HG03159 (cell line): ENCODE data around the gene EFHD1.

Experiments used
- ATAC-seq: cut with Tn5 transposase; IDR thresholded peaks from one replicate; pipeline ENCODE4 v1.9.1; 2021; ENCODE audit warnings: mild to moderate bottlenecking, moderate library complexity; ENCODE audit not compliant: unreplicated experiment

Gene EFHD1

GRCh38 chr2:232633413-232634205 lies at the start of gene EFHD1:
Gene EFHD1 (plus strand): TSS chr2:232633604. CDS start chr2:232633705, 101 bp downstream.
- ATAC-seq, result no peak

- no peak for ATAC-seq
Measured at GRCh38 chr2:232584238-232584637, 49.2 kb upstream of the EFHD1 start.

GRCh38 chr2:232586943-232587505 lies 46.4 kb upstream of the EFHD1 start:
- no peak for ATAC-seq

- no peak for ATAC-seq
Measured at GRCh38 chr2:232587512-232587911, 45.9 kb upstream of the EFHD1 start.

GRCh38 chr2:232588031-232588430 lies 45.4 kb upstream of the EFHD1 start:
- no peak for ATAC-seq

- ATAC-seq, result no peak
Measured at GRCh38 chr2:232588680-232589585, 44.5 kb upstream of the EFHD1 start.

GRCh38 chr2:232592772-232593395 lies 40.5 kb upstream of the EFHD1 start:
- no peak for ATAC-seq

GRCh38 chr2:232593982-232594381 lies 39.4 kb upstream of the EFHD1 start:
- no peak for ATAC-seq

GRCh38 chr2:232597362-232598079 lies 35.9 kb upstream of the EFHD1 start:
- no peak for ATAC-seq

- ATAC-seq, result no peak
Measured at GRCh38 chr2:232598293-232598692, 35.1 kb upstream of the EFHD1 start.

- ATAC-seq, result no peak
Measured at GRCh38 chr2:232600053-232600773, 33.2 kb upstream of the EFHD1 start.

GRCh38 chr2:232603283-232603682 lies 30.1 kb upstream of the EFHD1 start:
- no peak for ATAC-seq

GRCh38 chr2:232604535-232604934 lies 28.9 kb upstream of the EFHD1 start:
- ATAC-seq, result no peak

- no peak for ATAC-seq
Measured at GRCh38 chr2:232607011-232607410, 26.4 kb upstream of the EFHD1 start.

- no peak for ATAC-seq
Measured at GRCh38 chr2:232609607-232610006, 23.8 kb upstream of the EFHD1 start.

GRCh38 chr2:232610081-232610480 lies 23.3 kb upstream of the EFHD1 start:
- ATAC-seq, result no peak

GRCh38 chr2:232611061-232611460 lies 22.3 kb upstream of the EFHD1 start:
- no peak for ATAC-seq

GRCh38 chr2:232611559-232612218 lies 21.7 kb upstream of the EFHD1 start:
- no peak for ATAC-seq

GRCh38 chr2:232613538-232614134 lies 19.8 kb upstream of the EFHD1 start:
- no peak for ATAC-seq
